Thoracic aorta (tissue), 2 donors: Measurements from ENCODE around the gene SETD2. TPM values are rescaled to one million over a fixed set of nuclear protein-coding genes. Genes with fewer than 3 reads are reported as not detected.

Experiments used
- ATAC-seq: fragments of 150-250 bp; one replicate; pipeline ENCODE4 v1.8.0; 2017; ENCODE audit warnings: low read depth; ENCODE audit not compliant: insufficient number of reproducible peaks, low FRiP score
- DNase-seq: peaks from one replicate; pipeline ENCODE4 v3.0.0-alpha.2; 2020; ENCODE audit warnings: low spot score
- H3K27ac ChIP-seq, 2 donors: fragments of 200-600 bp; sonication (generic); 1 replicate in 1 of 2; 2 replicates in 1 of 2; pipeline ENCODE4 v1.5.1; 2016; ENCODE audit warnings: mild to moderate bottlenecking in 2 of 2, moderate library complexity in 2 of 2
- H3K27me3 ChIP-seq: fragments of 200-600 bp; sonication (generic); replicated peaks from 2 replicates; pipeline ENCODE4 v1.6.0; 2016; ENCODE audit warnings: mild to moderate bottlenecking; ENCODE audit not compliant: insufficient read depth
- H3K36me3 ChIP-seq: fragments of 200-600 bp; sonication (generic); one replicate; pipeline ENCODE4 v1.5.1; 2016
- H3K4me1 ChIP-seq, 2 donors: fragments of 200-600 bp; sonication (generic); 1 replicate in 1 of 2; 2 replicates in 1 of 2; pipeline versions ENCODE4 v1.5.1 to v1.6.0; 2016; ENCODE audit warnings: low read depth in 2 of 2, mild to moderate bottlenecking in 1 of 2; ENCODE audit not compliant: control insufficient read depth in 1 of 2
- H3K4me3 ChIP-seq: fragments of 200-600 bp; sonication (generic); 2 replicates; pipeline ENCODE4 v1.5.1; 2016; ENCODE audit warnings: mild to moderate bottlenecking
- H3K9me3 ChIP-seq: fragments of 200-600 bp; sonication (generic); 2 replicates; pipeline ENCODE4 v1.5.1; 2016
- CTCF ChIP-seq: fragments of 200-600 bp; sonication (generic); IDR thresholded peaks from one replicate; pipeline ENCODE4 v1.5.1; 2019; ENCODE audit warnings: antibody characterized with exemption
- total RNA-seq, 2 donors: library from RNA; depleted of rRNA; stranded (reverse); fragments of >200 nt; gene quantifications; one replicate each; pipeline versions ENCODE4 v1.1.0 to v1.2.3, GENCODE V29; 2016

The SETD2 gene
- total RNA-seq, 2 donors from 2014 or later: 44.3 to 78.9 TPM

- Histone ChIP-seq H3K27me3 (no peaks in the 10 kb centered on the region), H3K4me1 (no peaks in the 10 kb centered on the region), H3K4me3 (no peak overlapping the region), H3K27ac (no peak overlapping the region), H3K36me3 (peaks cover 10% of the 10 kb centered on the region), H3K9me3 (no peaks in the 10 kb centered on the region)
- no peak for ATAC-seq
- no peak for DNase-seq
- no peak for TF ChIP-seq CTCF
Observed at GRCh38 chr3:47097864-47098263, 66.0 kb downstream of the SETD2 start.

GRCh38 chr3:47096959-47097358 lies 67.0 kb downstream of the SETD2 start:
- Histone ChIP-seq H3K4me1 (no peaks in the 10 kb centered on the region), H3K27ac (no peak overlapping the region), H3K4me3 (no peak overlapping the region), H3K27me3 (no peaks in the 10 kb centered on the region), H3K9me3 (no peaks in the 10 kb centered on the region), H3K36me3 (peaks cover 10% of the 10 kb centered on the region)
- DNase-seq (no peak), ATAC-seq (no peak)
- no peak for TF ChIP-seq CTCF

GRCh38 chr3:47092090-47092489 lies 71.8 kb downstream of the SETD2 start:
- no peak for TF ChIP-seq CTCF
- Histone ChIP-seq H3K4me3 (no peak overlapping the region), H3K27ac (no peak overlapping the region), H3K27me3 (no peaks in the 10 kb centered on the region), H3K36me3 (peaks cover 11% of the 10 kb centered on the region), H3K9me3 (no peaks in the 10 kb centered on the region), H3K4me1 (no peaks in the 10 kb centered on the region)
- no peak for DNase-seq
- no peak for ATAC-seq

- no peak for TF ChIP-seq CTCF
- peaks cover 8% of the 10 kb centered on the region for H3K36me3 ChIP-seq
- H3K4me3 ChIP-seq: no peak overlapping the region
- H3K4me1 ChIP-seq: no peaks in the 10 kb centered on the region
- no peaks in the 10 kb centered on the region for H3K9me3 ChIP-seq
- DNase-seq (no peak), ATAC-seq (no peak)
- no peak overlapping the region for H3K27ac ChIP-seq
- H3K27me3 ChIP-seq: no peaks in the 10 kb centered on the region
Observed at GRCh38 chr3:47089630-47090029, 74.3 kb downstream of the SETD2 start.

- H3K36me3 ChIP-seq: peaks cover 16% of the 10 kb centered on the region
- TF ChIP-seq CTCF: no peak
- H3K9me3 ChIP-seq: no peaks in the 10 kb centered on the region
- DNase-seq: no peak
- no peak for ATAC-seq
- H3K4me3 ChIP-seq: no peak overlapping the region
- no peaks in the 10 kb centered on the region for H3K27me3 ChIP-seq
- H3K4me1 ChIP-seq: no peaks in the 10 kb centered on the region
- H3K27ac ChIP-seq: no peak overlapping the region
Observed at GRCh38 chr3:47086071-47086470, 77.8 kb downstream of the SETD2 start.
